HG02870 (cell line): ENCODE measurements around the gene SPCS2.
A peak's percentile ranks its signal among the peaks of the same experiment; 100 is the strongest.
"Not testable (repeated sequence)": the region's sequence is repeated elsewhere in the genome, so short reads cannot be mapped to it uniquely, and the experiment has no call there.

Experiments used
- ATAC-seq: cut with Tn5 transposase; IDR thresholded peaks from one replicate; pipeline ENCODE4 v1.9.1; 2021; ENCODE audit warnings: mild to moderate bottlenecking, moderate library complexity; ENCODE audit not compliant: unreplicated experiment

The SPCS2 gene

GRCh38 chr11:74949753-74950137 is 679 bp downstream of the SPCS2 start:
- no peak for ATAC-seq

GRCh38 chr11:74950374-74950969 is 1.4 kb downstream of the SPCS2 start:
- no peak for ATAC-seq

- ATAC-seq, result no peak
Observed at GRCh38 chr11:74951226-74951625, 2.2 kb downstream of the SPCS2 start.

- ATAC-seq, result no peak
Observed at GRCh38 chr11:74952752-74953151, 3.7 kb downstream of the SPCS2 start.

- ATAC-seq, result no peak
Observed at GRCh38 chr11:74953451-74953850, 4.4 kb downstream of the SPCS2 start.

GRCh38 chr11:74954199-74954598 is 5.1 kb downstream of the SPCS2 start:
- ATAC-seq, result no peak

GRCh38 chr11:74956397-74957015 is 7.4 kb downstream of the SPCS2 start:
- ATAC-seq, result no peak

- ATAC-seq, result no peak
Observed at GRCh38 chr11:74957937-74958629, 9.0 kb downstream of the SPCS2 start.

- not testable (repeated sequence) for ATAC-seq
Observed at GRCh38 chr11:74960128-74960527, 11.1 kb downstream of the SPCS2 start.

GRCh38 chr11:74966651-74967050 is 17.6 kb downstream of the SPCS2 start:
- ATAC-seq, result no peak

GRCh38 chr11:74970852-74971395 is 21.9 kb downstream of the SPCS2 start:
- no peak for ATAC-seq

- no peak for ATAC-seq
Observed at GRCh38 chr11:74971424-74971823, 22.4 kb downstream of the SPCS2 start.

GRCh38 chr11:74978041-74978440 is 29.0 kb downstream of the SPCS2 start:
- no peak for ATAC-seq

GRCh38 chr11:74980634-74981033 is 31.6 kb downstream of the SPCS2 start:
- ATAC-seq, result no peak

GRCh38 chr11:74981888-74982287 is 32.8 kb downstream of the SPCS2 start:
- no peak for ATAC-seq

GRCh38 chr11:74984070-74984469 is 35.0 kb downstream of the SPCS2 start:
- ATAC-seq, result no peak

- no peak for ATAC-seq
Observed at GRCh38 chr11:74984730-74985129, 35.7 kb downstream of the SPCS2 start.

- peak; percentile 84 for ATAC-seq
Observed at GRCh38 chr11:74988541-74989259, 39.6 kb downstream of the SPCS2 start, which contains the start of gene NEU3. Gene NEU3, plus strand, starts transcription at chr11:74988933. Its CDS starts 128 bp downstream, at chr11:74989061.

GRCh38 chr11:74989260-74989638 is 40.2 kb downstream of the SPCS2 start:
- ATAC-seq, result peak; percentile 14

GRCh38 chr11:74990150-74990549 is 41.1 kb downstream of the SPCS2 start:
- not testable (repeated sequence) for ATAC-seq

GRCh38 chr11:74990941-74991340 is 41.9 kb downstream of the SPCS2 start:
- ATAC-seq, result no peak
